D721Med (cell line): ENCODE data around the gene COG4.

ENCODE experiments used
- DNase-seq: peaks from one replicate; pipeline ENCODE4 v3.0.0; 2011; ENCODE audit warnings: low spot score; ENCODE audit not compliant: insufficient read length
- FAIRE-seq: peaks from 2 replicates; lab custom pipeline; 2011; peaks lifted over from hg19 to GRCh38; lab: Jason Lieb, UNC
- TF ChIP-seq, protein P1 (sequence below): IDR thresholded peaks from 2 replicates; pipeline ENCODE4 v1.5.1; 2012; ENCODE audit warnings: mild to moderate bottlenecking, control low read depth; ENCODE audit not compliant: insufficient read depth; ENCODE audit errors: missing control alignments

COG4 gene

DNA sequence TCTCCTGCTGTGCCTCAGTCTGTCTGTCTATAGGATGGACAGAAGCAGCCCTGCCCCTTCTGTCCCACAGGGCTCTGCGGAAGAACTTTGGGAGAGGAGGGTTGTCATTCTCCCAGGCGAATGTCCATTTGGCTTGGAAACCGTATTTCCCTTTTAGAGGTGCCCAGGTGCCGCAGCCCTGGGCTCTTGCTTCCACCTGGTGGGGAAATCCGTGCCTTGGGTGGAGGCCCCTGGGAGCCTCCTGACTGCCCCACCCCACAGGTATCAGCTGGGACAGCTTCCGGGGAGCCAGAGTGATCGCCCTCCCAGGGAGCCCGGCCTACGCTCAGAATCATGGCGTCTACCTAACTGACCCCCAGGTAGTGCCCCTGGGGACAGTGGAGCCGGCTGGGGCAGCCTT lies 56.2 kb downstream of the COG4 start:
- TF ChIP-seq, protein P1, sequence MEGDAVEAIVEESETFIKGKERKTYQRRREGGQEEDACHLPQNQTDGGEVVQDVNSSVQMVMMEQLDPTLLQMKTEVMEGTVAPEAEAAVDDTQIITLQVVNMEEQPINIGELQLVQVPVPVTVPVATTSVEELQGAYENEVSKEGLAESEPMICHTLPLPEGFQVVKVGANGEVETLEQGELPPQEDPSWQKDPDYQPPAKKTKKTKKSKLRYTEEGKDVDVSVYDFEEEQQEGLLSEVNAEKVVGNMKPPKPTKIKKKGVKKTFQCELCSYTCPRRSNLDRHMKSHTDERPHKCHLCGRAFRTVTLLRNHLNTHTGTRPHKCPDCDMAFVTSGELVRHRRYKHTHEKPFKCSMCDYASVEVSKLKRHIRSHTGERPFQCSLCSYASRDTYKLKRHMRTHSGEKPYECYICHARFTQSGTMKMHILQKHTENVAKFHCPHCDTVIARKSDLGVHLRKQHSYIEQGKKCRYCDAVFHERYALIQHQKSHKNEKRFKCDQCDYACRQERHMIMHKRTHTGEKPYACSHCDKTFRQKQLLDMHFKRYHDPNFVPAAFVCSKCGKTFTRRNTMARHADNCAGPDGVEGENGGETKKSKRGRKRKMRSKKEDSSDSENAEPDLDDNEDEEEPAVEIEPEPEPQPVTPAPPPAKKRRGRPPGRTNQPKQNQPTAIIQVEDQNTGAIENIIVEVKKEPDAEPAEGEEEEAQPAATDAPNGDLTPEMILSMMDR, result no peak
- DNase-seq (no peak), FAIRE-seq (no peak)

DNA sequence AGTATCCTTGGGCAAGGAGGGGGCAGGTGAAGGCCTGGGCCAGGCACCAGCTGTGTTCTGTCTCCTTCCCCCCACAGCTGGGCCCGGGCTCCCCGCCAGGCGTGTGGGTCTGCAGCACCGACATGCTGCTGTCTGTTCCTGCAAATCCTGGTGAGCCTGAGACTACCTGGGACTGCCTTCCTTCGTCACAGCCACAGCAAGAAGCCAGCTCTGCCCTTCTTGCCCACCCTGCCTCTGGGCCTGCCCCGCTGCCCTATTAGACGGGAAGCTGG lies 56.6 kb downstream of the COG4 start:
- no peak for FAIRE-seq
- no peak for DNase-seq
- TF ChIP-seq, protein P1, result no peak

DNA sequence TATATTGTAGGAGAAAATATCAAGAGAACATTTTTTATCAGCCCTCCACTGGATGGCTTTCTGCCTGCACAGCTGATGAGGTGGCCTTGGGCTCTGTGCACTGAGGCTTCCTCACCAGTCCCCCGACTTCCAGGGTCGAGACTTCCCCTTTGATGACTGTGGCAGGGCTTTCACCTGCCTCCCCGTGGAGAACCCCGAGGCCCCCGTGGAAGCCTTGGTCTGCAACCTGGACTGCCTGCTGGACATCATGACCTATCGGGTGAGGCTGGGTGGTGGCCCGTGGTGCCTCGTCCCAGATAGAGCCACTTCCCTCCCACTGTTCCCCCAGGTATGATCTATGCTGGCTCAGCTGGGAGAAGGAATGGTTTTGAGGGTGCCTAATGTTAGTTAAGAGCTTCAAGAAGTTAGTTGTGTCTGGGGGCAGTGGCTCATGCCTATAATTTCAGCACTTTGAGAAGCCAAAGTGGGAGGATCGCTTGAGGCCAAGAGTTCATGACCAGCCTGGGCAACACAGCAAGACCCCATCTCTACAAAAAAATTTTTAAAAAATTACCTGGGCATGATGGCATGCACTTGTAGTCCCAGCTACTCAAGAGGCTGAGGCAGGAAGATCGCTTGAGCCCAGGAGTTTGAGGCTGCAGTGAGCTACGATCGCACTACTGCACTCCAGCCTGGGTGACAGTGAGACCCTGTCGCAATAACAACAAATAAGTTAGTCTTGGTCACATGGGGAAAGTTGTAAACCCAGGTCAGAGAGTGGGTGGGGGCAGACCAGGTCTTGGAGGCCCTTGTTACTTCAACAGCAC lies 57.2 kb downstream of the COG4 start:
- TF ChIP-seq, protein P1, result no peak
- DNase-seq (no peak), FAIRE-seq (no peak)

DNA sequence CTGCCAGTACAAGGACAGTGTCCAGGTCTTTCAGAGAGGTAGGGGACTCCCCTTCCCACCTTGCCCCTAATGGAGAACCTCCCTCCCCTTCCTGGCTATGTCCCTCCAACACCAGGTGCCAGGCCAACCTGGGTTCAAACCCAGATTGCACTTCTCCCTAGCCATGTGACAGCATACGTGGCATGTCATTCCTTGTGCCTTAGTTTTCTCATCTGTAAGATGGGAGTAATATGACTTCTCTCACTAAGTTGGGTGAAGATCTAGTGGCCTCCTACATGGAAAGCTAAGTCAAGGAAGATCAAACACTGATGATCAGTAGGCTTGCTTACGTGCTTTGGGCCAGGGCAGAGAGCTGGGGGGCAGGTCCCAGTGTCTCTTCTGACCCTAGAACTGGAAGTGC lies 60.1 kb downstream of the COG4 start:
- DNase-seq (no peak), FAIRE-seq (no peak)
- TF ChIP-seq, protein P1, result no peak

DNA sequence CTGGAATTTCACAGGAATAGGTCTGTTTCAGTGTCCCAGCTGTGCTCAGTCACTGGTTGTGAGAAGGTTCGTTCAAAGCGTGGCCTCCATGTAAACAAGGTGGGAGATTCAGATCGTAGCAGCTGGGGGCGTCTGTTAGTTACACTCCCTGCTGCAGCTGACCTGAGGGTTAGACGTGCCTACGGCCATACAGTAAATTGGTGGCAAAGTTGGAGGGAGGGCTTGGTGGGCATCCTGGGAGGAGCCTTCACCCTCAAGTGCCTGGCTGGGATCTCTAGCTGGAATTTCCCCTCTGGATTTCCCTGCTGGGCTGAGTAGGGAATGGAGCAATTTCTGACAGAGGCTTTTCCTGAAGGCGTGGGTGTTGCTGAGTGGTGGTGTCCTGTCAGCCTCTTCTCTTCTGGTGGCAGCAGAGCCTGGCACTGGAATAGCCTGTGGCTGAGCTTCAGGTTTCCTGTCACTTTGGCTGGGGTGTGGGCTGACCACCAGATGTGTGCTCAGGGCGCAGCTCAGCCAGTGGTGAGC lies 62.6 kb downstream of the COG4 start:
- TF ChIP-seq, protein P1, result no peak
- no peak for FAIRE-seq
- no peak for DNase-seq

DNA sequence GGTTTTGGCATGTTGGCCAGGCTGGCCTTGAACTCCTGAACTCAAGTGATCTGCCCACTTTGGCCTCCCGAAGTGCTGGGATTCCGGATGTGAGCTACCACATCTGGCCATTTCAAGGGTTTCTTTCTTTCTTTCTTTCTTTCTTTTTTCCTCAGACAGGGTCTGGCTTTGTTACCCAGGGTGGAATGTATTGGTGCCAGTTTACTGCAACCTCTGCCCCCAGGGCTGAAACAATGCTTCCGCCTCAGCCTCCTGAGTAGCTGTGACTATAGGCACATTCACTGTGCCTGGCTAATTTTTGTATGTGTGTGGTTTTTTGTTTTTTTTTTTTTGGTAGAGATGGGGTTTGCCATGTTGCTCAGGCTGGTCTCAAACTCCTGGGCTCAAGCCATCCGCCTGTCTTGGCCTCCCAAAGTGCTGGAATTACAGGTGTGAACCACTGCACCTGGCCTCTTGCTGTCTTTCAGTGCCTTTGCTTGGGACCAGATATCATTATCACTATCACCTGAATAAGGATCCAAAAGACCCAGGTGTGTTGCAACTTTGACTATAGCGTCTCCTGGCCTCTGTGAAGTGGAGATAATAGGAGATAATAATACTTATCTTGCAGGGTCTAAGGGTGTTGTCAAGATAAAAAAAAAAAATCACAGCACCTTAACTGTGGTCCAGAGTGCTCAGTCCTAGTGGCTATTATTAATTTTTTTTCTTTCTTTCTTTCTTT lies 65.7 kb downstream of the COG4 start:
- no peak for FAIRE-seq
- TF ChIP-seq, protein P1, result no peak
- DNase-seq, result no peak

DNA sequence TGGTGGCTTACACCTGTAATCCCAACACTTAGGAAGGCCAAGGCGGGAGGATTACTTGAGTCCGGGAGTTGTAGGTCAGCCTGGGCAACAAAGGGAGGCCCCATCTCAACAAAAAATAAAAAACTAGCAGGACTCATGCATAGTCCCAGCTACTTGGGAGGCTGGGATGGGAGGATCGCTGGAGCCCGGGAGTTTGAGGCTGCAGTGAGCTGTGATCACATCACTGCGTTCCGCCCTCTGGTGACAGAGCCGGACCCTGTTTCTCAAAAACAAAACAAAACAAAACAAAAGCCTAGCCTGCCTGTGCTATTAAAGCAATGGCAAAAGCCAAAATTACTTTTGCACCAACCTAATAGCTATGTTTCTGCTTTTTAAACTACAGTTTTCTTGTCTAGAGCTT lies 67.4 kb downstream of the COG4 start:
- DNase-seq, result no peak
- TF ChIP-seq, protein P1, result no peak
- no peak for FAIRE-seq
